Uterus (tissue), 4 donors: Measurements from ENCODE around the gene SF3B4. TPM values are rescaled to one million over a fixed set of nuclear protein-coding genes. Genes with fewer than 3 reads are reported as not detected.

Experiments
- DNase-seq, 2 donors: peaks; one replicate each; pipeline ENCODE4 v3.0.0-alpha.2; 2019 to 2020
- H3K27ac ChIP-seq, 2 donors: fragments of 200-600 bp; sonication (generic); 1 replicate in 1 of 2; 2 replicates in 1 of 2; pipeline ENCODE4 v1.5.1; 2016 to 2018
- H3K27me3 ChIP-seq, 2 donors: fragments of 200-600 bp; sonication (generic); one replicate each; pipeline ENCODE4 v1.5.1; 2018 to 2019; ENCODE audit warnings: control low read depth in 1 of 2
- H3K36me3 ChIP-seq, 2 donors: fragments of 200-600 bp; sonication (generic); one replicate each; pipeline ENCODE4 v1.5.1; 2019; ENCODE audit warnings: control low read depth in 1 of 2
- H3K4me1 ChIP-seq, 2 donors: fragments of 200-600 bp; sonication (generic); one replicate each; pipeline ENCODE4 v1.5.1; 2018 to 2019; ENCODE audit warnings: control low read depth in 1 of 2
- H3K4me3 ChIP-seq, 2 donors: fragments of 200-600 bp; sonication (generic); 1 replicate in 1 of 2; 2 replicates in 1 of 2; pipeline ENCODE4 v1.5.1; 2018 to 2019; ENCODE audit warnings: mild to moderate bottlenecking in 1 of 2
- H3K9me3 ChIP-seq, 2 donors: fragments of 200-600 bp; sonication (generic); one replicate each; pipeline ENCODE4 v1.5.1; 2019; ENCODE audit warnings: control low read depth in 1 of 2
- CTCF ChIP-seq, 4 experiments: fragments of 200-600 bp in 2 of 4; fragments of 450-650 bp in 2 of 4; sonication (generic) in 2 of 4; IDR thresholded peaks; one replicate each; pipeline ENCODE4 v1.5.1; 2016 to 2019; ENCODE audit warnings: antibody characterized with exemption in 4 of 4, mild to moderate bottlenecking in 2 of 4, moderate library complexity in 1 of 4
- POLR2A ChIP-seq, 2 donors: fragments of 450-650 bp; IDR thresholded peaks; one replicate each; pipeline ENCODE4 v1.6.1; 2016; ENCODE audit warnings: antibody characterized with exemption in 2 of 2, mild to moderate bottlenecking in 1 of 2, moderate library complexity in 1 of 2
- intact Hi-C: fragments of 100-400 bp; cut with DNase I; formaldehyde crosslinking; loops from one replicate; pipeline ENCODE4 v1.15.1; 2023; ENCODE audit warnings: low total_unique reads
- total RNA-seq, 4 donors: library from RNA; depleted of rRNA in 3 of 4; stranded (reverse); fragments of >200 nt in 3 of 4; gene quantifications; one replicate each; pipeline versions ENCODE4 v1.1.0 to v1.2.4, GENCODE V29; 2014 to 2023
- donor health status: DM: yes; HTN: yes; CAD: no.

SF3B4 gene
- total RNA-seq, 4 donors from 2014 or later, result 10.9 to 64.6 (median 15.6) TPM

DNA sequence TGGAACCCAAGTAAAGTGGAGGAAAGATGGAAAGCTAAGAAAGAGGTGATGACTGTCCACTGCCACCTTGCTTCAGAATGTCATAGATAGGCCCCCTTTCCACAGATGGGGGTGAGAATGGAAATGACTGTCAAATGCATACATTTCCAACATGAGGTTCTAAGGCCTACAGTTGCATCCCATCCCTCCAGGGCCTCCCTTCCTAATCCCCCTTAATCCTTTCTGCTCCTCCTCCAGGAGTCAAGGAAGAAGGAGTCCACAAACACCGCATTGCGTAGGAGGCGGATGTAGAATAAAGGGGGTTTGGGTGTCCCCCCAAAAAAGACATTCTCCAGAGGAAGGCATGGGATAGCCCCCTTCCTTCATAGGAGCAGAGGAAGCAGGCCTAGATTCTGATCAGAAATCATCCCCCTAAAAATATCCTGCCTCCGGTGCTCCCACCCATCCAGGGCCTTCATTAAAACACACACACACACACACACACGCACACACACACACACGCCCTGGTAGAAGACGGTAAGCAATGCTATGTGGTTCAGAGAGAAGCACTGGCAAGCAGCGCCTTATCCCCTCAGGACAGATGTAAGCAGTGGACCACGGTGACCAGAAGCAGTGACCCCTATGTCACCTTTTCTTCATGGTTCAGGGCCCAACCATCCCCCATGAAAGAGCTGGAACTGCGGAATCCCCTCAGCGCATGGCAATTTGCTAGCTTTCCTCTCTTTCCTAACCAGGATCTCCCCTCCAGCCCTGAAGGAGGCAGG, 12.0 kb downstream of the SF3B4 start:
- Histone ChIP-seq H3K36me3 (no peaks in the 10 kb centered on the region), H3K9me3 (no peaks in the 10 kb centered on the region), H3K27me3 (no peaks in the 10 kb centered on the region), H3K27ac (peak overlapping the region; percentile 58 to 67), H3K4me1 (no peaks in the 10 kb centered on the region), H3K4me3 (no peak overlapping the region)
- no peak for DNase-seq
- TF ChIP-seq CTCF (IDR thresholded peaks at IDR 0.05) (no peak), POLR2A (IDR thresholded peaks at IDR 0.05) (no peak)
- intact Hi-C loops, result no loop called here

DNA sequence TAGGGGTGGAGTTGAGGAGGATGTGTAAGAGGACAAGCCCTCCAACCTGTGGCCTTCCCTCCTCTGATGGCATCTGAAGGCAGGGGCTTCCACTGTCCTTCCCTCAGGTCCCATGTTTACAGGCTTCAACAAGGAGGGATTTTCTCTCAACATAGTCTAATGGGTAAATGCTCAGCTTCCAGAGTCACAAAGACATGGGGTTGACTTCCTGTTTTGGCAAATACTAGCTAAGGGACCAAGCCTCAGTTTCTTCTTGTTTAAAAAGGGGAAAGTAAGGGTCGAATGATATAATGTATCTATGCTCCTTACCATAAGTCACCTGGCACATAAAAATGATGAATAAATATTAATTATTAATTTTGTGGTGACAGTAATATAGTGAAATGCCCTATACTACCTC, 13.1 kb downstream of the SF3B4 start:
- H3K9me3 ChIP-seq, result no peaks in the 10 kb centered on the region
- no peak for DNase-seq
- no peaks in the 10 kb centered on the region for H3K36me3 ChIP-seq
- H3K27ac ChIP-seq, result no peak overlapping the region
- no peak overlapping the region for H3K4me3 ChIP-seq
- H3K4me1 ChIP-seq, result no peaks in the 10 kb centered on the region
- no peaks in the 10 kb centered on the region for H3K27me3 ChIP-seq
- intact Hi-C loops, result no loop called here
- no peak for TF ChIP-seq CTCF (IDR thresholded peaks at IDR 0.05)
- no peak for TF ChIP-seq POLR2A (IDR thresholded peaks at IDR 0.05)

DNA sequence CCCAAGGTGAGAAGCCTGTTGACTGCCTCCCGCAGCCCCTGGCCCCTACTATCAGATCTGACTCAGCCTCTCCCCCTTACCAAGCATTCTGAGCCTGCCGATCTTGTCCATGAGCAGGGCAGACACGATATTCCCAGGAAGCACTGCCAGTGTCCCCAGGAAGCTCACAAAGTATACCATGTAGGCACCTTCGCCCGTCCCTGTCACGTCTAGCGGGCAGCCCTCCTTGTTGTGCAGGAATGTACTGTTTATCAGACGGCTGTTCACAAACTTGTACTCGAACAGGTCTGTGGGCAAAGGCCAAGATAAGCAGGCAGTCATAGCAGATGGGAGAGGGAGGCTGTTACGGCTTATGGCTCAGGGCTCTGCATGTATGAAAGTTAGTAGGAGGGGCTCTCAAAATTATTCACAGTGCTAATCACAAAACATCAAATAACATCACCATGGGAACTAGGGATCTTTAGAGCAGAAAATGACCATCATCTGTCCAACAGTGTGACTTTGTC, 21.0 kb downstream of the SF3B4 start:
- no peak overlapping the region for H3K4me3 ChIP-seq
- intact Hi-C loops, result no loop called here
- H3K9me3 ChIP-seq, result no peaks in the 10 kb centered on the region
- H3K27me3 ChIP-seq, result no peaks in the 10 kb centered on the region
- TF ChIP-seq POLR2A (IDR thresholded peaks at IDR 0.05) (no peak), CTCF (IDR thresholded peaks at IDR 0.05) (no peak)
- DNase-seq, result no peak
- no peak overlapping the region for H3K27ac ChIP-seq
- no peaks in the 10 kb centered on the region for H3K4me1 ChIP-seq
- H3K36me3 ChIP-seq, result no peaks in the 10 kb centered on the region

DNA sequence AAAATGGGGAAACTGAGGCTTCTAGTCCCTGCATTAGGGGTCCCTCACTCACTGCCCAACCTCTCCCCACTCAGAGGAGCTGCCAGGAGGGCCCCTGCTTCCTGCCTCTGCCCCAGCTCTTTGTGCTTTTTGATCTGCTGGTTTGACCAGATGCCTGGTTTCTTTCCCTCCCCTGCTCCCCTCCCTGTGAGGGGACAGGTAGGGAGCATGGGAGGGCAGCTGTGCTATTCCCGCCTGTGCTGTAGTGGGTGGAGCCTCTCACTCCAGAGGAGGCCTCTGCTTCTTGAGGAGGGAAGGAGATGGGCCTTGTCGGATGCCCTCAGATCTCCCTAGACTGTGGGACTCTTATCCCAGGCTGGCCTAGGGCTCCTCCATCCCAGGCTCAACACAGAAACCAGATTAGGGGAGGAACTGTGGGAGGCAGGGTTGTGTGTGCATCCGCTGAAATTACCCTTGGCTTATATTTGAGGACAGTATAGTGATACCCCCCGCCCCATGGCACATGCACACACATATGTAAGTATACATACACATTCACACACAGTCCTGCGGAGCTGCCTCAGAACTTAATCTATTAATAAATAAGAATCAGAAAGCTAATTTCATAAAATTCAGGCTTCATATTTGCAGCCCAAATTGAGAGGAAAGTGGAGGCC, 23.6 kb downstream of the SF3B4 start:
- TF ChIP-seq CTCF (IDR thresholded peaks at IDR 0.05) (no peak), POLR2A (IDR thresholded peaks at IDR 0.05) (no peak)
- no peaks in the 10 kb centered on the region for H3K4me1 ChIP-seq
- intact Hi-C loops, result no loop called here
- no peak overlapping the region for H3K4me3 ChIP-seq
- no peak overlapping the region for H3K27ac ChIP-seq
- no peaks in the 10 kb centered on the region for H3K36me3 ChIP-seq
- H3K27me3 ChIP-seq, result no peaks in the 10 kb centered on the region
- no peaks in the 10 kb centered on the region for H3K9me3 ChIP-seq
- DNase-seq, result no peak
